Effector memory CD8-positive, alpha-beta T cell (primary cell): ENCODE data around the gene RGS11.
"Not testable (repeated sequence)": the region's sequence is repeated elsewhere in the genome, so short reads cannot be mapped to it uniquely, and the experiment has no call there.

Source experiments
- ATAC-seq: fragments of 150-1000 bp; cut with Tn5 transposase; replicated peaks from 2 replicates; pipeline ENCODE4 v1.10.0; 2021; ENCODE audit warnings: mild to moderate bottlenecking, moderate library complexity
- DNase-seq, 3 experiments: peaks; one replicate each; pipeline ENCODE4 v3.0.0; 2021
- H3K27ac Mint-ChIP-seq, 2 donors: one replicate each; pipeline ENCODE4 v1.8.0; 2022; ENCODE audit warnings: mild to moderate bottlenecking in 2 of 2, mixed read lengths in 2 of 2, moderate library complexity in 2 of 2
- H3K27me3 Mint-ChIP-seq, 2 donors: one replicate each; pipeline ENCODE4 v1.8.0; 2022; ENCODE audit warnings: mixed read lengths in 2 of 2
- H3K36me3 Mint-ChIP-seq: one replicate; pipeline ENCODE4 v1.8.0; 2022; ENCODE audit warnings: mild to moderate bottlenecking, moderate library complexity, mixed read lengths; ENCODE audit not compliant: insufficient read depth
- H3K4me1 Mint-ChIP-seq, 2 donors: one replicate each; pipeline ENCODE4 v1.8.0; 2022; ENCODE audit warnings: low read depth in 2 of 2, mixed read lengths in 2 of 2
- H3K4me3 Mint-ChIP-seq, 2 donors: one replicate each; pipeline ENCODE4 v1.8.0; 2022; ENCODE audit warnings: mild to moderate bottlenecking in 2 of 2, mixed read lengths in 2 of 2, moderate library complexity in 2 of 2
- H3K9me3 Mint-ChIP-seq, 2 donors: one replicate each; pipeline ENCODE4 v1.8.0; 2022; ENCODE audit warnings: mixed read lengths in 2 of 2

RGS11 gene

GRCh38 chr16:268141-269053, 7.3 kb downstream of the RGS11 start:
- H3K4me1 Mint-ChIP-seq, result peaks cover 0 to 4% of the 10 kb centered on the region in 2 donors
- H3K27me3 Mint-ChIP-seq, result no peaks in the 10 kb centered on the region
- H3K36me3 Mint-ChIP-seq, result peaks cover 8% of the 10 kb centered on the region
- no peaks in the 10 kb centered on the region for H3K9me3 Mint-ChIP-seq
- H3K27ac Mint-ChIP-seq, result no peak overlapping the region
- H3K4me3 Mint-ChIP-seq, result no peak overlapping the region
- ATAC-seq, result no peak
- DNase-seq, result no peak

GRCh38 chr16:267562-267961, 8.2 kb downstream of the RGS11 start:
- H3K4me3 Mint-ChIP-seq, H3K27ac Mint-ChIP-seq, H3K9me3 Mint-ChIP-seq, H3K27me3 Mint-ChIP-seq, DNase-seq, H3K4me1 Mint-ChIP-seq, ATAC-seq: not testable (repeated sequence)
- H3K36me3 Mint-ChIP-seq, result peaks cover 12% of the 10 kb centered on the region

GRCh38 chr16:266258-267164, 9.2 kb downstream of the RGS11 start:
- no peaks in the 10 kb centered on the region for H3K9me3 Mint-ChIP-seq
- H3K4me1 Mint-ChIP-seq, result peaks cover 0 to 4% of the 10 kb centered on the region in 2 donors
- H3K4me3 Mint-ChIP-seq, result no peak overlapping the region
- DNase-seq, result no peak
- H3K36me3 Mint-ChIP-seq, result peaks cover 18% of the 10 kb centered on the region
- no peak for ATAC-seq
- H3K27me3 Mint-ChIP-seq, result no peaks in the 10 kb centered on the region
- no peak overlapping the region for H3K27ac Mint-ChIP-seq

GRCh38 chr16:265711-266110, 10.0 kb downstream of the RGS11 start:
- no peak for ATAC-seq

GRCh38 chr16:265002-265529, 10.7 kb downstream of the RGS11 start:
- no peaks in the 10 kb centered on the region for H3K27me3 Mint-ChIP-seq
- peaks cover 0 to 4% of the 10 kb centered on the region in 2 donors for H3K4me1 Mint-ChIP-seq
- DNase-seq, result no peak
- H3K9me3 Mint-ChIP-seq, result no peaks in the 10 kb centered on the region
- H3K27ac Mint-ChIP-seq, result no peak overlapping the region
- H3K4me3 Mint-ChIP-seq, result no peak overlapping the region
- no peak for ATAC-seq
- peaks cover 25% of the 10 kb centered on the region for H3K36me3 Mint-ChIP-seq

More at GRCh38 chr16:265711-266110, 10.0 kb downstream of the RGS11 start:
- H3K27ac Mint-ChIP-seq, result no peak overlapping the region
- no peaks in the 10 kb centered on the region for H3K27me3 Mint-ChIP-seq
- no peak overlapping the region for H3K4me3 Mint-ChIP-seq
- no peak for DNase-seq
- peaks cover 0 to 4% of the 10 kb centered on the region in 2 donors for H3K4me1 Mint-ChIP-seq
- no peaks in the 10 kb centered on the region for H3K9me3 Mint-ChIP-seq
- H3K36me3 Mint-ChIP-seq, result peaks cover 20% of the 10 kb centered on the region

- DNase-seq (no peak), ATAC-seq (no peak)
- Mint-ChIP-seq H3K27ac (no peak overlapping the region), H3K9me3 (no peaks in the 10 kb centered on the region), H3K4me1 (peaks cover 0 to 4% of the 10 kb centered on the region in 2 donors), H3K27me3 (no peaks in the 10 kb centered on the region), H3K4me3 (no peak overlapping the region), H3K36me3 (peaks cover 25% of the 10 kb centered on the region)
Measured at GRCh38 chr16:264440-264951, 11.2 kb downstream of the RGS11 start.

- H3K27me3 Mint-ChIP-seq, result no peaks in the 10 kb centered on the region
Measured at GRCh38 chr16:263944-264343, 11.8 kb downstream of the RGS11 start.

GRCh38 chr16:263182-263774, 12.5 kb downstream of the RGS11 start:
- no peak overlapping the region for H3K4me3 Mint-ChIP-seq
- H3K27me3 Mint-ChIP-seq, result no peaks in the 10 kb centered on the region
- H3K36me3 Mint-ChIP-seq, result peaks cover 27% of the 10 kb centered on the region
- no peaks in the 10 kb centered on the region for H3K9me3 Mint-ChIP-seq
- DNase-seq (no peak), ATAC-seq (no peak)
- no peak overlapping the region for H3K27ac Mint-ChIP-seq
- H3K4me1 Mint-ChIP-seq, result peaks cover 0 to 7% of the 10 kb centered on the region in 2 donors

More at GRCh38 chr16:263944-264343, 11.8 kb downstream of the RGS11 start:
- no peak overlapping the region for H3K27ac Mint-ChIP-seq
- no peak for ATAC-seq
- H3K36me3 Mint-ChIP-seq, result peaks cover 27% of the 10 kb centered on the region
- no peaks in the 10 kb centered on the region for H3K9me3 Mint-ChIP-seq
- DNase-seq, result no peak
- H3K4me1 Mint-ChIP-seq, result peaks cover 0 to 7% of the 10 kb centered on the region in 2 donors
- no peak overlapping the region for H3K4me3 Mint-ChIP-seq

- Mint-ChIP-seq H3K36me3 (peaks cover 28% of the 10 kb centered on the region), H3K4me3 (no peak overlapping the region), H3K9me3 (no peaks in the 10 kb centered on the region), H3K27ac (no peak overlapping the region), H3K4me1 (peaks cover 0 to 6% of the 10 kb centered on the region in 2 donors), H3K27me3 (no peaks in the 10 kb centered on the region)
- DNase-seq, result no peak
- no peak for ATAC-seq
Measured at GRCh38 chr16:262121-262745, 13.5 kb downstream of the RGS11 start.

- Mint-ChIP-seq H3K4me1 (peaks cover 0 to 6% of the 10 kb centered on the region in 2 donors), H3K36me3 (peaks cover 31% of the 10 kb centered on the region), H3K27me3 (no peaks in the 10 kb centered on the region), H3K9me3 (no peaks in the 10 kb centered on the region), H3K27ac (no peak overlapping the region), H3K4me3 (no peak overlapping the region)
- no peak for DNase-seq
- ATAC-seq, result no peak
Measured at GRCh38 chr16:261031-261691, 14.6 kb downstream of the RGS11 start.

- no peak for ATAC-seq
- Mint-ChIP-seq H3K27me3 (no peaks in the 10 kb centered on the region), H3K4me3 (no peak overlapping the region), H3K27ac (no peak overlapping the region), H3K36me3 (peaks cover 31% of the 10 kb centered on the region), H3K9me3 (no peaks in the 10 kb centered on the region), H3K4me1 (peaks cover 0 to 3% of the 10 kb centered on the region in 2 donors)
- DNase-seq, result no peak
Measured at GRCh38 chr16:260326-260725, 15.4 kb downstream of the RGS11 start.

GRCh38 chr16:259814-260253, 15.9 kb downstream of the RGS11 start:
- Mint-ChIP-seq H3K27ac (no peak overlapping the region), H3K27me3 (no peaks in the 10 kb centered on the region), H3K4me1 (peaks cover 0 to 3% of the 10 kb centered on the region in 2 donors), H3K36me3 (peaks cover 29% of the 10 kb centered on the region), H3K4me3 (no peak overlapping the region), H3K9me3 (no peaks in the 10 kb centered on the region)
- DNase-seq (no peak), ATAC-seq (no peak)
